Psoas muscle (tissue), 8 donors: ENCODE measurements around the gene KDM2B. TPM values are rescaled to one million over a fixed set of nuclear protein-coding genes. Genes with fewer than 3 reads are reported as not detected.

Experiments used
- ATAC-seq, 4 donors: fragments of 200-7000 bp; cut with Tn5 transposase; one replicate each; pipeline ENCODE4 v1.9.1; 2020; ENCODE audit warnings: moderate library complexity in 3 of 4, mild to moderate bottlenecking in 2 of 4
- DNase-seq, 2 donors: peaks; one replicate each; pipeline ENCODE4 v3.0.0-alpha.2; 2020
- H3K27ac ChIP-seq: fragments of 200-600 bp; one replicate; pipeline ENCODE4 v1.8.0; 2022
- H3K27me3 ChIP-seq, 3 donors: fragments of 200-600 bp in 1 of 3; one replicate each; pipeline versions ENCODE4 v1.6.1 to v1.8.0; 2013 to 2022; ENCODE audit warnings: low read length in 2 of 3, mild to moderate bottlenecking in 2 of 3, moderate library complexity in 1 of 3; ENCODE audit not compliant: insufficient read depth in 3 of 3
- H3K36me3 ChIP-seq, 2 donors: fragments of 200-600 bp in 1 of 2; one replicate each; pipeline versions ENCODE4 v1.6.1 to v1.8.0; 2013 to 2022; ENCODE audit warnings: low read depth in 1 of 2, mild to moderate bottlenecking in 1 of 2, moderate library complexity in 1 of 2; ENCODE audit not compliant: insufficient read depth in 1 of 2
- H3K4me1 ChIP-seq: fragments of 200-600 bp; one replicate; pipeline ENCODE4 v1.8.0; 2022
- H3K4me3 ChIP-seq: fragments of 200-600 bp; one replicate; pipeline ENCODE4 v1.8.0; 2022; ENCODE audit warnings: mild to moderate bottlenecking
- H3K9me3 ChIP-seq: fragments of 200-600 bp; one replicate; pipeline ENCODE4 v1.8.0; 2022
- CTCF ChIP-seq: fragments of 200-600 bp; IDR thresholded peaks from one replicate; pipeline ENCODE4 v1.8.0; 2022; ENCODE audit warnings: antibody characterized with exemption
- WGBS, 3 donors: extraction: QIAGEN DNeasy Blood & Tissue Kit; methylation state at CpG; one replicate each; pipeline versions ENCODE4 v1.1.6 to v1.1.7; 2013; 5-methylcytosine and 5-hydroxymethylcytosine counted together
- intact Hi-C, 2 donors: fragments of 100-400 bp; cut with DNase I; formaldehyde crosslinking; loops; one replicate each; pipeline versions ENCODE4 v1.11.0 to v1.14.2; 2022
- polyA plus RNA-seq, 3 donors: library from polyadenylated mRNA; stranded (reverse); fragments of 200-250 nt; gene quantifications; one replicate each; pipeline ENCODE4 v1.2.3, GENCODE V29; 2013
- total RNA-seq, 4 donors: library from RNA; stranded (reverse); fragmentation: NEBNext Ultra II Directional in 2 of 4; extraction: Animal tissue kit (Norgen Biotek cat#: 25700) in 2 of 4; gene quantifications; one replicate each; pipeline versions ENCODE4 v1.2.1 to v1.2.4, GENCODE V29; 2021 to 2023
- donor health status: healthy with polysubstance abuse.
- donor health status: DM: no; HTN: no; CAD: no; lungs with moderate emphysema.
- donor health status: Bipolar disorder and iron deficiency.
- donor health status: healthy.
- donor health status: DM: yes; HTN: yes; CAD: no.
- donor health status: DM: no; HTN: no; CAD: no.
- donor health status: DM: no; HTN: no; CAD: no.
- donor health status: DM: yes; HTN: yes; CAD: no.

Gene KDM2B
- total and polyA plus RNA-seq, 7 donors: 6.3 to 11.5 (median 9.9) TPM

- H3K4me3 ChIP-seq: no peak overlapping the region
- H3K9me3 ChIP-seq: no peaks in the 10 kb centered on the region
- no peak for ATAC-seq
- no peak for DNase-seq
- no peaks in the 10 kb centered on the region for H3K27me3 ChIP-seq
- H3K36me3 ChIP-seq: peaks cover 0 to 25% of the 10 kb centered on the region in 2 donors
- H3K27ac ChIP-seq: no peak overlapping the region
- intact Hi-C loops: no loop called here
- no peak for TF ChIP-seq CTCF
- peaks cover 9% of the 10 kb centered on the region for H3K4me1 ChIP-seq
- 75 to 78% (median 77%) methylated on average over 16 of the region's 16 CpGs for WGBS, 3 donors
Measured at GRCh38 chr12:121532503-121533393, 48.1 kb downstream of the KDM2B start.

GRCh38 chr12:121531356-121531750 is 49.5 kb downstream of the KDM2B start:
- Histone ChIP-seq H3K4me3 (no peak overlapping the region), H3K9me3 (no peaks in the 10 kb centered on the region), H3K4me1 (peaks cover 9% of the 10 kb centered on the region), H3K36me3 (peaks cover 0 to 25% of the 10 kb centered on the region in 2 donors), H3K27ac (no peak overlapping the region), H3K27me3 (no peaks in the 10 kb centered on the region)
- no peak for TF ChIP-seq CTCF
- intact Hi-C loops: no loop called here
- ATAC-seq (no peak), DNase-seq (no peak)
- WGBS, 3 donors: 85 to 97% (median 94%) methylated on average over 1 of the region's 1 CpG

GRCh38 chr12:121530600-121531355 is 50.0 kb downstream of the KDM2B start:
- ATAC-seq (peak in 2 of 4 donors; percentile 35 to 48), DNase-seq (peak; percentile 61 to 78)
- Histone ChIP-seq H3K36me3 (peaks cover 0 to 25% of the 10 kb centered on the region in 2 donors), H3K4me3 (no peak overlapping the region), H3K27ac (peak overlapping the region; percentile 5), H3K4me1 (peaks cover 6% of the 10 kb centered on the region), H3K27me3 (no peaks in the 10 kb centered on the region), H3K9me3 (no peaks in the 10 kb centered on the region)
- intact Hi-C loops: no loop called here
- WGBS, 3 donors: 61 to 68% (median 64%) methylated on average over 6 of the region's 6 CpGs
- TF ChIP-seq CTCF: no peak

- no peaks in the 10 kb centered on the region for H3K9me3 ChIP-seq
- H3K4me3 ChIP-seq: no peak overlapping the region
- no peaks in the 10 kb centered on the region for H3K27me3 ChIP-seq
- H3K36me3 ChIP-seq: peaks cover 0 to 25% of the 10 kb centered on the region in 2 donors
- intact Hi-C loops: no loop called here
- WGBS, 3 donors: 89 to 92% (median 91%) methylated on average over 7 of the region's 7 CpGs
- no peak for TF ChIP-seq CTCF
- no peaks in the 10 kb centered on the region for H3K4me1 ChIP-seq
- DNase-seq (no peak), ATAC-seq (no peak)
- H3K27ac ChIP-seq: no peak overlapping the region
Measured at GRCh38 chr12:121529184-121529583, 51.6 kb downstream of the KDM2B start.
